ENCODE measurements around the gene KRT23. TPM values are rescaled to one million over a fixed set of nuclear protein-coding genes. Genes with fewer than 3 reads are reported as not detected.

Gene KRT23
- total and polyA plus RNA-seq, 2 of the 13 experiments (the other 11 are each of a cell fraction or from before 2014, with no cell fraction given) = 24.7 to 51.1 TPM

DNA sequence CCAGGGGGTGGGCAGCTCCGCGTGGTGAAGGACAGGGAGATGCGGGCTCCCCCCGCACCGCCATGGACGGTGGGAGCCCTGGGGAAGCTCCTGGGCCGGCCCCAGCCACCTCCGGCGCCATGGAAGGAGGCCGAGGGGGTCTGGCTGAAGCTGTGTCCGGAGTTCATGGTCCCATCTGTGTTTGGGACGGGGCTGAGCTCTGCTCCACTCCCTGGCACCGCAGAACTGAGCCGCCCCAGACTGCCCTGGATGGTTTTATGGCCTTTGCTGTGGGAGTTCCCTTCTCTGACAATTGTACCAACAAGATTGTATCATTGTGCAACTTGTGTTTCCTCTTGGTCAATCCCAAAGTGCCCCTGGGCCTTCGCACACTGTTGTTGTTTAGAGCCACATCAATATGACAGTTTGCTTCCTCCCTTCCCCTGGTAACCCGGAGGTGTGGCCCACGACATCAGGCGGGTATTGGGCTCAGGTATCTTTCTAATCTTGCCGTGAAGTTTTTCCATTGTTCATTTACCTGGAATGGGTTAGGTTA lies 942 bp downstream of the KRT23 start (continued):
- no peak for TF ChIP-seq ZSCAN12 (CRISPR knock-in tag; IDR thresholded peaks at IDR 0.05)
- TF ChIP-seq THAP11 (CRISPR knock-in tag; IDR thresholded peaks at IDR 0.05) = no peak
- peak; percentile 19; the same call in 1 of the 2 replicates for TF ChIP-seq FOXO1 (CRISPR knock-in tag; IDR thresholded peaks at IDR 0.05)
- TF ChIP-seq GABPA (IDR thresholded peaks at IDR 0.05; ENCODE audit: low read depth, low read length) = no peak
- TF ChIP-seq GABPA (CRISPR knock-in tag; IDR thresholded peaks at IDR 0.05; ENCODE audit: low read depth) = peak; percentile 13; the same call in 1 of the 2 replicates
- TF ChIP-seq ZSCAN9 (CRISPR knock-in tag; IDR thresholded peaks at IDR 0.05; ENCODE audit: borderline replicate concordance) = 0 out of 2 replicates have a peak, but pooled peaks have one; percentile 7
- TF ChIP-seq HNRNPH1 (optimal IDR thresholded peaks at IDR 0.05; ENCODE audit: low read depth, low read length) = no peak
- peak; percentile 36 for TF ChIP-seq ASH2L (IDR thresholded peaks at IDR 0.05; ENCODE audit: insufficient read length, low read depth, low read length)
- no peak for TF ChIP-seq ZZZ3 (CRISPR knock-in tag; IDR thresholded peaks at IDR 0.05; ENCODE audit: borderline replicate concordance)
- TF ChIP-seq, protein P1, sequence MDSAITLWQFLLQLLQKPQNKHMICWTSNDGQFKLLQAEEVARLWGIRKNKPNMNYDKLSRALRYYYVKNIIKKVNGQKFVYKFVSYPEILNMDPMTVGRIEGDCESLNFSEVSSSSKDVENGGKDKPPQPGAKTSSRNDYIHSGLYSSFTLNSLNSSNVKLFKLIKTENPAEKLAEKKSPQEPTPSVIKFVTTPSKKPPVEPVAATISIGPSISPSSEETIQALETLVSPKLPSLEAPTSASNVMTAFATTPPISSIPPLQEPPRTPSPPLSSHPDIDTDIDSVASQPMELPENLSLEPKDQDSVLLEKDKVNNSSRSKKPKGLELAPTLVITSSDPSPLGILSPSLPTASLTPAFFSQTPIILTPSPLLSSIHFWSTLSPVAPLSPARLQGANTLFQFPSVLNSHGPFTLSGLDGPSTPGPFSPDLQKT (CRISPR knock-in tag; IDR thresholded peaks at IDR 0.05; ENCODE audit: borderline replicate concordance) = no peak
- TF ChIP-seq, protein P2, sequence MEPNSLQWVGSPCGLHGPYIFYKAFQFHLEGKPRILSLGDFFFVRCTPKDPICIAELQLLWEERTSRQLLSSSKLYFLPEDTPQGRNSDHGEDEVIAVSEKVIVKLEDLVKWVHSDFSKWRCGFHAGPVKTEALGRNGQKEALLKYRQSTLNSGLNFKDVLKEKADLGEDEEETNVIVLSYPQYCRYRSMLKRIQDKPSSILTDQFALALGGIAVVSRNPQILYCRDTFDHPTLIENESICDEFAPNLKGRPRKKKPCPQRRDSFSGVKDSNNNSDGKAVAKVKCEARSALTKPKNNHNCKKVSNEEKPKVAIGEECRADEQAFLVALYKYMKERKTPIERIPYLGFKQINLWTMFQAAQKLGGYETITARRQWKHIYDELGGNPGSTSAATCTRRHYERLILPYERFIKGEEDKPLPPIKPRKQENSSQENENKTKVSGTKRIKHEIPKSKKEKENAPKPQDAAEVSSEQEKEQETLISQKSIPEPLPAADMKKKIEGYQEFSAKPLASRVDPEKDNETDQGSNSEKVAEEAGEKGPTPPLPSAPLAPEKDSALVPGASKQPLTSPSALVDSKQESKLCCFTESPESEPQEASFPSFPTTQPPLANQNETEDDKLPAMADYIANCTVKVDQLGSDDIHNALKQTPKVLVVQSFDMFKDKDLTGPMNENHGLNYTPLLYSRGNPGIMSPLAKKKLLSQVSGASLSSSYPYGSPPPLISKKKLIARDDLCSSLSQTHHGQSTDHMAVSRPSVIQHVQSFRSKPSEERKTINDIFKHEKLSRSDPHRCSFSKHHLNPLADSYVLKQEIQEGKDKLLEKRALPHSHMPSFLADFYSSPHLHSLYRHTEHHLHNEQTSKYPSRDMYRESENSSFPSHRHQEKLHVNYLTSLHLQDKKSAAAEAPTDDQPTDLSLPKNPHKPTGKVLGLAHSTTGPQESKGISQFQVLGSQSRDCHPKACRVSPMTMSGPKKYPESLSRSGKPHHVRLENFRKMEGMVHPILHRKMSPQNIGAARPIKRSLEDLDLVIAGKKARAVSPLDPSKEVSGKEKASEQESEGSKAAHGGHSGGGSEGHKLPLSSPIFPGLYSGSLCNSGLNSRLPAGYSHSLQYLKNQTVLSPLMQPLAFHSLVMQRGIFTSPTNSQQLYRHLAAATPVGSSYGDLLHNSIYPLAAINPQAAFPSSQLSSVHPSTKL (CRISPR knock-in tag; IDR thresholded peaks at IDR 0.05) = peak; percentile 30
- TF ChIP-seq ZEB1 (IDR thresholded peaks at IDR 0.05; ENCODE audit: insufficient replicate concordance, low read depth) = peak; percentile 67
- TF ChIP-seq FOXP1 (IDR thresholded peaks at IDR 0.05) = peak; percentile 68
- TF ChIP-seq FOXP1 (CRISPR knock-in tag; IDR thresholded peaks at IDR 0.05) = peak; percentile 87
- TF ChIP-seq HOXD1 (CRISPR knock-in tag; IDR thresholded peaks at IDR 0.05) = 0 out of 2 replicates have a peak, but pooled peaks have one; percentile 15
- TF ChIP-seq, protein P3, sequence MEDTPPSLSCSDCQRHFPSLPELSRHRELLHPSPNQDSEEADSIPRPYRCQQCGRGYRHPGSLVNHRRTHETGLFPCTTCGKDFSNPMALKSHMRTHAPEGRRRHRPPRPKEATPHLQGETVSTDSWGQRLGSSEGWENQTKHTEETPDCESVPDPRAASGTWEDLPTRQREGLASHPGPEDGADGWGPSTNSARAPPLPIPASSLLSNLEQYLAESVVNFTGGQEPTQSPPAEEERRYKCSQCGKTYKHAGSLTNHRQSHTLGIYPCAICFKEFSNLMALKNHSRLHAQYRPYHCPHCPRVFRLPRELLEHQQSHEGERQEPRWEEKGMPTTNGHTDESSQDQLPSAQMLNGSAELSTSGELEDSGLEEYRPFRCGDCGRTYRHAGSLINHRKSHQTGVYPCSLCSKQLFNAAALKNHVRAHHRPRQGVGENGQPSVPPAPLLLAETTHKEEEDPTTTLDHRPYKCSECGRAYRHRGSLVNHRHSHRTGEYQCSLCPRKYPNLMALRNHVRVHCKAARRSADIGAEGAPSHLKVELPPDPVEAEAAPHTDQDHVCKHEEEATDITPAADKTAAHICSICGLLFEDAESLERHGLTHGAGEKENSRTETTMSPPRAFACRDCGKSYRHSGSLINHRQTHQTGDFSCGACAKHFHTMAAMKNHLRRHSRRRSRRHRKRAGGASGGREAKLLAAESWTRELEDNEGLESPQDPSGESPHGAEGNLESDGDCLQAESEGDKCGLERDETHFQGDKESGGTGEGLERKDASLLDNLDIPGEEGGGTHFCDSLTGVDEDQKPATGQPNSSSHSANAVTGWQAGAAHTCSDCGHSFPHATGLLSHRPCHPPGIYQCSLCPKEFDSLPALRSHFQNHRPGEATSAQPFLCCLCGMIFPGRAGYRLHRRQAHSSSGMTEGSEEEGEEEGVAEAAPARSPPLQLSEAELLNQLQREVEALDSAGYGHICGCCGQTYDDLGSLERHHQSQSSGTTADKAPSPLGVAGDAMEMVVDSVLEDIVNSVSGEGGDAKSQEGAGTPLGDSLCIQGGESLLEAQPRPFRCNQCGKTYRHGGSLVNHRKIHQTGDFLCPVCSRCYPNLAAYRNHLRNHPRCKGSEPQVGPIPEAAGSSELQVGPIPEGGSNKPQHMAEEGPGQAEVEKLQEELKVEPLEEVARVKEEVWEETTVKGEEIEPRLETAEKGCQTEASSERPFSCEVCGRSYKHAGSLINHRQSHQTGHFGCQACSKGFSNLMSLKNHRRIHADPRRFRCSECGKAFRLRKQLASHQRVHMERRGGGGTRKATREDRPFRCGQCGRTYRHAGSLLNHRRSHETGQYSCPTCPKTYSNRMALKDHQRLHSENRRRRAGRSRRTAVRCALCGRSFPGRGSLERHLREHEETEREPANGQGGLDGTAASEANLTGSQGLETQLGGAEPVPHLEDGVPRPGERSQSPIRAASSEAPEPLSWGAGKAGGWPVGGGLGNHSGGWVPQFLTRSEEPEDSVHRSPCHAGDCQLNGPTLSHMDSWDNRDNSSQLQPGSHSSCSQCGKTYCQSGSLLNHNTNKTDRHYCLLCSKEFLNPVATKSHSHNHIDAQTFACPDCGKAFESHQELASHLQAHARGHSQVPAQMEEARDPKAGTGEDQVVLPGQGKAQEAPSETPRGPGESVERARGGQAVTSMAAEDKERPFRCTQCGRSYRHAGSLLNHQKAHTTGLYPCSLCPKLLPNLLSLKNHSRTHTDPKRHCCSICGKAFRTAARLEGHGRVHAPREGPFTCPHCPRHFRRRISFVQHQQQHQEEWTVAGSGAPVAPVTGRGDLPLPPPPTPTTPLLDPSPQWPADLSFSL (CRISPR knock-in tag; IDR thresholded peaks at IDR 0.05) = peak; percentile 85
- 0 out of 2 replicates have a peak, but pooled peaks have one; percentile 35 for TF ChIP-seq KDM5B (CRISPR knock-in tag; IDR thresholded peaks at IDR 0.05; ENCODE audit: borderline replicate concordance)
